Heart left ventricle (tissue), 13 donors: ENCODE results near the gene ZBTB45.

Experiments used
- POLR2A ChIP-seq, 2 donors: fragments of 450-650 bp; IDR thresholded peaks; one replicate each; pipeline ENCODE4 v1.6.1; 2017; ENCODE audit warnings: antibody characterized with exemption in 2 of 2, mild to moderate bottlenecking in 2 of 2, moderate library complexity in 2 of 2
- TF ChIP-seq, protein P1 (sequence below), 12 donors: fragments of 200-600 bp; sonication (generic) in 4 of 12; IDR thresholded peaks; one replicate each; pipeline versions ENCODE4 v1.5.0 to v1.8.0; 2018 to 2022; ENCODE audit warnings: antibody characterized with exemption in 12 of 12, mild to moderate bottlenecking in 5 of 12
- donor health status: ischemic (EF 13 %, LVEDD 7.1; RV severe dilation, severe dysfunction).
- donor health status: DM: no; HTN: yes; CAD: no.
- donor health status: DM: no; HTN: no; CAD: no.
- donor health status: ischemic (EF 25% LVEDD 6.9; RV normal size, moderate dysfunction).
- donor health status: ischemic (EF 25% LVEDD 5.7; RV mildly dilated, moderate dysfunction).
- donor health status: ischemic (EF 35%, LVEDD 5.7; RV mildly dilated, moderate dysfunction).
- donor health status: nonischemic (EF 11% LVEDD 7.7; RV severe dilation, severe dysfunction).
- donor health status: DM: yes; HTN: yes; CAD: no.
- donor health status: PGD.
- donor health status: ischemic (EF 29% LVEDD 5.4; RV normal size, mild dysfunction).
- donor health status: nonischemic (EF 23%, LVEDD 6.1; RV moderate dilation, normal function).

DNA sequence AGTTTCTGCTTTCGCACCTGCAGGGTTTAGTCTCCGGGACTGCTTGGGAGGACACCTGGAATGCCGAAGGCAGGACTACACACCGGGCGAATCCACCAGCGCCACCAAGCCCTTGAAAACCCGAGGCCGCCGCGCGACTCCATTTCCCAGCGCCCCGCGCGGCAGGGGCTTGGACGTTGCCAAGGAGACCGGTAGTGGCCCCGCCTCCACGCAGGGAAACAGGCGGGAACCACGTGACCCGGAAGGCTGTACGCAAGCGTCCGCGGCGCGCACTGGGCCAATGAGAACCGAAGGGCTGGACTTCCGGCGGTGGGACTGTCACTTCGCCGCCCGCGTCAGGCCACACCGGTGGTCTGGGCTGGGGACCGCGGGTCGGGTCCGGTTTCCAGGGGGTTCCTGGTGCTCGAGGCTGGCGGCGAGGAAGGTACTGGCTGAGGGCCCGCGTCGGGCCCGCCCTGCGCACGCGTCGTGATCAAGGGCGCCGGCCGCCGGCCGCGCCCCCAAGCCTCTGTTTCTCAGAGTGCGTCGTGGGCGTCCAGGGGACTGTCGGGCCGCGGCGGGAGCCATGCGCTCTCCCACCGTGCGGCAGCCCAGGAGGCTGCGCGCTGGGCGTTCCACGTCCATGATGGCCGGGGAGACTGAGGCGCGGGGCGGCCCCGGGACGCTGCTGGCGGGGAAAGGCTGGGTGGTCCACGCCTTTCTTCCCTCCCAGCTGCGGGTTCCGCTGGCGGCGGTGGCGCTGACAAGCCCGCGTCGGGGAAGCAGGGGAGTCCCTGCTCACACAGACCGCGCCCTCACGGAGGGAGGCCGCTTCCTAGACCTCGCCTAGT lies 52.6 kb downstream of the ZBTB45 start, which contains the start of gene ZNF324:
- TF ChIP-seq, protein P1, sequence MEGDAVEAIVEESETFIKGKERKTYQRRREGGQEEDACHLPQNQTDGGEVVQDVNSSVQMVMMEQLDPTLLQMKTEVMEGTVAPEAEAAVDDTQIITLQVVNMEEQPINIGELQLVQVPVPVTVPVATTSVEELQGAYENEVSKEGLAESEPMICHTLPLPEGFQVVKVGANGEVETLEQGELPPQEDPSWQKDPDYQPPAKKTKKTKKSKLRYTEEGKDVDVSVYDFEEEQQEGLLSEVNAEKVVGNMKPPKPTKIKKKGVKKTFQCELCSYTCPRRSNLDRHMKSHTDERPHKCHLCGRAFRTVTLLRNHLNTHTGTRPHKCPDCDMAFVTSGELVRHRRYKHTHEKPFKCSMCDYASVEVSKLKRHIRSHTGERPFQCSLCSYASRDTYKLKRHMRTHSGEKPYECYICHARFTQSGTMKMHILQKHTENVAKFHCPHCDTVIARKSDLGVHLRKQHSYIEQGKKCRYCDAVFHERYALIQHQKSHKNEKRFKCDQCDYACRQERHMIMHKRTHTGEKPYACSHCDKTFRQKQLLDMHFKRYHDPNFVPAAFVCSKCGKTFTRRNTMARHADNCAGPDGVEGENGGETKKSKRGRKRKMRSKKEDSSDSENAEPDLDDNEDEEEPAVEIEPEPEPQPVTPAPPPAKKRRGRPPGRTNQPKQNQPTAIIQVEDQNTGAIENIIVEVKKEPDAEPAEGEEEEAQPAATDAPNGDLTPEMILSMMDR (IDR thresholded peaks at IDR 0.05): peak in 1 of 12 donors; percentile 17
- peak in 1 of 2 donors; percentile 78 for TF ChIP-seq POLR2A (IDR thresholded peaks at IDR 0.05)
